ENCODE data around the gene KCNK7. TPM values are rescaled to one million over a fixed set of nuclear protein-coding genes. Genes with fewer than 3 reads are reported as not detected.
A peak's percentile ranks its signal among the peaks of the same experiment; 100 is the strongest.

Gene KCNK7
- total RNA-seq, 1 experiment from 2014 or later, result 0.69 TPM

DNA sequence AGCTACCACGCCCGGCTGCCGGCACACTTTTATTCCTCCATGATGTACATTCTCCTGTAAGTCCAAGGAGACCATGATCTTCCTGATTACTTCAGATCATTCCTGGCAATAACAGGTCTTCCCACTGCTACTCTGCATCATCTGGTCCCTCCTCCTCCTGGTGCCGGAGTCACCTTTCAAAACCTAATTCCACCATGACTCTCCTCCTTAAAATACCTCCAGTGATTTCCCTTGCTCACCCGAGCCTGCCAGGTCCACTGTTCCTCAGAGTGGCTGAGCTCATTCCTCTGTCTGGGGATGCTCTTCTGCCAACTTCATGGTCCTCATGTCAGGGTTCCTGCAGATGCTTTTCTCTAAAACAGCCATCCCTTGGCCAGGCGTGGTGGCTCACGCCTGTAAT lies 33.6 kb downstream of the KCNK7 start:
- CTCF ChIA-PET, result interaction anchor here (0.7 kb wide), 1 partner anchor 10 kb away, joined by 3 read pairs; the partner anchor contains the start of gene FAM89B
- Histone ChIP-seq H3K36me3 (ENCODE audit: control insufficient read depth, insufficient read depth, low read length) (no peaks in the 10 kb centered on the region), H3K27ac (ENCODE audit: low read length) (no peak overlapping the region), H3K9me3 (ENCODE audit: control insufficient read depth, insufficient read depth, low read depth, low read length) (no peaks in the 10 kb centered on the region), H3K4me1 (ENCODE audit: control insufficient read depth, insufficient read depth, low read length) (peaks cover 33% of the 10 kb centered on the region), H3K4me3 (ENCODE audit: low read depth in 2 of 2, low read length in 2 of 2) (no peak overlapping the region), H3K27me3 (ENCODE audit: control insufficient read depth, insufficient read depth, low read length) (no peaks in the 10 kb centered on the region)
- POLR2A ChIA-PET, result interaction anchor here (0.5 to 0.7 kb wide), 2 partner anchors 15 to 363 kb away, joined by 3 to 4 read pairs; no protein-coding TSS in a partner anchor
- in situ Hi-C loops (cut with HindIII; ENCODE audit: low pct_unique_long_range_greater_than_20kb, low sequenced_read_pairs), result no loop called here
- DNase-seq (ENCODE audit: low read depth, low spot score) (no peak), ATAC-seq (no peak)
- intact Hi-C loops (cut with micrococcal nuclease; ENCODE audit: unreplicated experiment), result no loop called here
- TF ChIP-seq TCF7L2 (IDR thresholded peaks at IDR 0.05; ENCODE audit: low read depth, low read length), result no peak
- TF ChIP-seq, protein P1, sequence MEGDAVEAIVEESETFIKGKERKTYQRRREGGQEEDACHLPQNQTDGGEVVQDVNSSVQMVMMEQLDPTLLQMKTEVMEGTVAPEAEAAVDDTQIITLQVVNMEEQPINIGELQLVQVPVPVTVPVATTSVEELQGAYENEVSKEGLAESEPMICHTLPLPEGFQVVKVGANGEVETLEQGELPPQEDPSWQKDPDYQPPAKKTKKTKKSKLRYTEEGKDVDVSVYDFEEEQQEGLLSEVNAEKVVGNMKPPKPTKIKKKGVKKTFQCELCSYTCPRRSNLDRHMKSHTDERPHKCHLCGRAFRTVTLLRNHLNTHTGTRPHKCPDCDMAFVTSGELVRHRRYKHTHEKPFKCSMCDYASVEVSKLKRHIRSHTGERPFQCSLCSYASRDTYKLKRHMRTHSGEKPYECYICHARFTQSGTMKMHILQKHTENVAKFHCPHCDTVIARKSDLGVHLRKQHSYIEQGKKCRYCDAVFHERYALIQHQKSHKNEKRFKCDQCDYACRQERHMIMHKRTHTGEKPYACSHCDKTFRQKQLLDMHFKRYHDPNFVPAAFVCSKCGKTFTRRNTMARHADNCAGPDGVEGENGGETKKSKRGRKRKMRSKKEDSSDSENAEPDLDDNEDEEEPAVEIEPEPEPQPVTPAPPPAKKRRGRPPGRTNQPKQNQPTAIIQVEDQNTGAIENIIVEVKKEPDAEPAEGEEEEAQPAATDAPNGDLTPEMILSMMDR (IDR thresholded peaks at IDR 0.05), result no peak
- no TSS peak for BruUV-seq (replicated peaks)

DNA sequence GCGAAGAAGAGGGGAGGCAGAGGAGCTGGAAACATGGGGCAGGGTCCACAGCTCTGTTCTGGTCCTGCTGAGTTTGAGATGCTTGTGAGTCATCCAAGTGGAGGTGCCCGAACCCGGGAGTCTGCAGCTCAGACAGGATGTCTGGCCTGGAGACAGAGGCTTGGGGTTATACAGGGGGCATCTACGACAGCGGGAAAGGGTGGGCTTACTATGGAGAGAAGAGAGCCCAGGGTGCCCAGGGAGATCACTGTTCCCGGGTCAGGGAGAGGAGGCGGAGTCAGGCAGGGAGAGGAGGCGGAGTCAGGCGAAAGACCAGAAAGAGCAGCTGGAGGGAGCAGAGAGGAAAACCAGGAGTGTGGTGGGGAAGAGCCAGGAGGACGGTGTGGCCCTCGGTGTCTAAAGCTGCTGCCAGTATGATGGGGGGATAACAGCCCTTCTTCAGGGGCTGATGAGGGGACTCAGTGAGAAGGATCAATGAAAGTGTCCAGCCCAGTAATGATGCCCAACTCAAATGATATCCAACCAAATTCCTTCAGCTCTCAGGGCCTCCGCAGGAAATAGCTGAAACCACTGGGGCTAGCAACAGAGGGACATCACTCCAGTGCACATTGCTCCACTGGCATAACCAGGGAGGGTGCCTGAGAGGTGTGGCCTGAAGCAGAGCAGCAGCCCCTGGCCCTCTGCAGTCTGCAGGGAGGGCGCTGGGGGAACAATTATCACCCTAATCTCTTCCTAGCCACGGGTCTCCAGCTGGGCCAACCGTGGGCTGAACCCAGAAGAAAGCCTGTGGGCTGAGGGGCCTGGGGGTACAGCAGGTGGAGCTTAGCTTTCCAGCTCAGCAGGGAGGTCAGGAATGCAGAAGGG lies 34.8 kb downstream of the KCNK7 start:
- in situ Hi-C loops (cut with HindIII; ENCODE audit: low pct_unique_long_range_greater_than_20kb, low sequenced_read_pairs), result no loop called here
- ChIA-PET POLR2A (interaction anchor here (1.2 to 1.3 kb wide), 2 partner anchors 9 to 53 kb away, joined by 3 to 6 read pairs; partner anchors contain the start of gene ZNRD2), CTCF (interaction anchor here (0.7 to 3.1 kb wide), 3 partner anchors 10 to 100 kb away, joined by 3 to 15 read pairs (median 10); partner anchors contain the start of genes FAM89B and ZNRD2)
- no TSS peak for BruUV-seq (replicated peaks)
- no peak for DNase-seq (ENCODE audit: low read depth, low spot score)
- intact Hi-C loops (cut with micrococcal nuclease; ENCODE audit: unreplicated experiment), result no loop called here
- Histone ChIP-seq H3K4me3 (ENCODE audit: low read depth in 2 of 2, low read length in 2 of 2) (peak overlapping the region in 1 of 2 experiments; percentile 5; a peak in 1 of 4 replicates), H3K36me3 (ENCODE audit: control insufficient read depth, insufficient read depth, low read length) (no peaks in the 10 kb centered on the region), H3K27ac (ENCODE audit: low read length) (peak overlapping the region; percentile 90), H3K27me3 (ENCODE audit: control insufficient read depth, insufficient read depth, low read length) (no peaks in the 10 kb centered on the region), H3K4me1 (ENCODE audit: control insufficient read depth, insufficient read depth, low read length) (peaks cover 46% of the 10 kb centered on the region), H3K9me3 (ENCODE audit: control insufficient read depth, insufficient read depth, low read depth, low read length) (no peaks in the 10 kb centered on the region)
- TF ChIP-seq TCF7L2 (IDR thresholded peaks at IDR 0.05; ENCODE audit: low read depth, low read length) (no peak), POLR2AphosphoS5 (IDR thresholded peaks at IDR 0.05; ENCODE audit: low read depth, low read length) (no peak), SIN3A (IDR thresholded peaks at IDR 0.05; ENCODE audit: borderline replicate concordance, insufficient read depth, low read depth, low read length) (no peak)
- TF ChIP-seq, protein P2, sequence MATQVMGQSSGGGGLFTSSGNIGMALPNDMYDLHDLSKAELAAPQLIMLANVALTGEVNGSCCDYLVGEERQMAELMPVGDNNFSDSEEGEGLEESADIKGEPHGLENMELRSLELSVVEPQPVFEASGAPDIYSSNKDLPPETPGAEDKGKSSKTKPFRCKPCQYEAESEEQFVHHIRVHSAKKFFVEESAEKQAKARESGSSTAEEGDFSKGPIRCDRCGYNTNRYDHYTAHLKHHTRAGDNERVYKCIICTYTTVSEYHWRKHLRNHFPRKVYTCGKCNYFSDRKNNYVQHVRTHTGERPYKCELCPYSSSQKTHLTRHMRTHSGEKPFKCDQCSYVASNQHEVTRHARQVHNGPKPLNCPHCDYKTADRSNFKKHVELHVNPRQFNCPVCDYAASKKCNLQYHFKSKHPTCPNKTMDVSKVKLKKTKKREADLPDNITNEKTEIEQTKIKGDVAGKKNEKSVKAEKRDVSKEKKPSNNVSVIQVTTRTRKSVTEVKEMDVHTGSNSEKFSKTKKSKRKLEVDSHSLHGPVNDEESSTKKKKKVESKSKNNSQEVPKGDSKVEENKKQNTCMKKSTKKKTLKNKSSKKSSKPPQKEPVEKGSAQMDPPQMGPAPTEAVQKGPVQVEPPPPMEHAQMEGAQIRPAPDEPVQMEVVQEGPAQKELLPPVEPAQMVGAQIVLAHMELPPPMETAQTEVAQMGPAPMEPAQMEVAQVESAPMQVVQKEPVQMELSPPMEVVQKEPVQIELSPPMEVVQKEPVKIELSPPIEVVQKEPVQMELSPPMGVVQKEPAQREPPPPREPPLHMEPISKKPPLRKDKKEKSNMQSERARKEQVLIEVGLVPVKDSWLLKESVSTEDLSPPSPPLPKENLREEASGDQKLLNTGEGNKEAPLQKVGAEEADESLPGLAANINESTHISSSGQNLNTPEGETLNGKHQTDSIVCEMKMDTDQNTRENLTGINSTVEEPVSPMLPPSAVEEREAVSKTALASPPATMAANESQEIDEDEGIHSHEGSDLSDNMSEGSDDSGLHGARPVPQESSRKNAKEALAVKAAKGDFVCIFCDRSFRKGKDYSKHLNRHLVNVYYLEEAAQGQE (IDR thresholded peaks at IDR 0.05; ENCODE audit: insufficient read depth in 1 of 2, low read depth in 2 of 2, low read length in 1 of 2), result no peak
- TF ChIP-seq, protein P1 (IDR thresholded peaks at IDR 0.05), result no peak
- peak; percentile 37 for ATAC-seq

All from Panc1 (cell line).